Measurements from ENCODE around the gene RFC2.

GRCh38 chr7:74217455-74218342 is 36.5 kb downstream of the RFC2 start:
- TF ChIP-seq CTCF (IDR thresholded peaks at IDR 0.05) (no peak), HOXB13 (CRISPR knock-in tag; IDR thresholded peaks at IDR 0.05; ENCODE audit: low read depth) (no peak), RNF2 (IDR thresholded peaks at IDR 0.05; ENCODE audit: borderline replicate concordance, low read depth) (no peak), REST (IDR thresholded peaks at IDR 0.05) (no peak), CEBPB (IDR thresholded peaks at IDR 0.05) (no peak), ZSCAN20 (CRISPR knock-in tag; IDR thresholded peaks at IDR 0.05) (no peak), MAX (IDR thresholded peaks at IDR 0.05) (no peak), POLR2A (IDR thresholded peaks at IDR 0.05; ENCODE audit: low read length) (no peak), RFX5 (IDR thresholded peaks at IDR 0.05) (no peak), MAZ (IDR thresholded peaks at IDR 0.05; ENCODE audit: borderline replicate concordance, low read depth, low read length) (no peak), JUN (IDR thresholded peaks at IDR 0.05) (no peak), PBX3 (IDR thresholded peaks at IDR 0.05) (no peak), MYC (IDR thresholded peaks at IDR 0.05; ENCODE audit: borderline replicate concordance, low read length) (no peak), RARB (CRISPR knock-in tag; IDR thresholded peaks at IDR 0.05) (no peak)
